ENCODE results near the gene FAM78A. TPM values are rescaled to one million over a fixed set of nuclear protein-coding genes. Genes with fewer than 3 reads are reported as not detected.

The FAM78A gene
- total and polyA plus RNA-seq, 5 experiments from 2014 or later = 12.2 to 80.9 (median 28.1) TPM

Other genes with a start within 250 kb of the FAM78A start
- gene AIF1L, start 180.0 kb downstream of the FAM78A start, total RNA-seq = not detected
- not detected for gene AIF1L, start 180.0 kb downstream of the FAM78A start, polyA plus RNA-seq
- gene NUP214, start 150.9 kb downstream of the FAM78A start, total RNA-seq = 10 to 100 TPM; 73.9 to 88.5 TPM
- gene NUP214, start 150.9 kb downstream of the FAM78A start, polyA plus RNA-seq = 10 to 100 TPM; 10.7 to 24.0 (median 16.5) TPM
- gene PLPP7, start 13.2 kb upstream of the FAM78A start, total RNA-seq = under 1 TPM; 0.82 to 0.86 TPM
- under 1 TPM in 2 of 3 donors, not detected in 1; 0.45 to 0.57 TPM for gene PLPP7, start 13.2 kb upstream of the FAM78A start, polyA plus RNA-seq
- 100 to 1,000 TPM; 383 to 386 TPM for gene PRRC2B, start 117.6 kb upstream of the FAM78A start, total RNA-seq
- 10 to 100 TPM; 13.4 to 56.3 (median 27.9) TPM for gene PRRC2B, start 117.6 kb upstream of the FAM78A start, polyA plus RNA-seq
- 10 to 100 TPM; 48.2 to 48.9 TPM for gene POMT1, start 226.4 kb upstream of the FAM78A start, total RNA-seq
- 10 to 100 TPM in 2 of 3 donors, 1 to 10 TPM in 1; 7.4 to 11.1 (median 10.5) TPM for gene POMT1, start 226.4 kb upstream of the FAM78A start, polyA plus RNA-seq

Data from naive thymus-derived CD8-positive, alpha-beta T cell (primary cell).